UCSD-AML1 (cell line): Measurements from ENCODE around the gene NCOR1.
"Not testable (repeated sequence)": the region's sequence is repeated elsewhere in the genome, so short reads cannot be mapped to it uniquely, and the experiment has no call there.

Source experiments
- DNase-seq: peaks from one replicate; lab custom pipeline; 2025; ENCODE audit not compliant: unreplicated experiment; lab: John Stamatoyannopoulos, UW

NCOR1 gene

GRCh38 chr17:16215273-16215964 is at the start of gene NCOR1:
TSS of gene NCOR1 (minus strand) at chr17:16215534. CDS start at chr17:16194569, 20,965 bp downstream.
- peak; percentile 93 for DNase-seq

GRCh38 chr17:16262201-16262600 is 46.9 kb upstream of the NCOR1 start:
- no peak for DNase-seq

DNA sequence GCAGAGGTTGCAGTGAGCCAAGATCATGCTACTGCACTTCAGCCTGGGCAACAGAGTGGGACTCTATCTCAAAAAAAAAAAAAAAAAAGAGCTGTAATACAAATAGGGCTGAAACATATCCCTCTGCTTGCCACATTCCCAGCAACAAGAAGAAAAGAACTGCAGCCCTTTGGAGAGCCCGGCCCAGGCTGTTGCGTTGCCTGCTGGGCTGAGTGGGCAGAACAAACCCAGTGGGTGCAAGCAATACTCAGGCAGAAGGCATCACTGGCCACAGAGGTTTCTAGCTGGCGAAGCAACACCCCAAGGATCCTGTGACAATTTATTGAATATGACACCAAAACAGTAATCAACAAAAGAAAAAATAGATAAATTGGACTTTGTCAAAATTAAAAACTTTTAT is 45.7 kb upstream of the NCOR1 start:
- no peak for DNase-seq

DNA sequence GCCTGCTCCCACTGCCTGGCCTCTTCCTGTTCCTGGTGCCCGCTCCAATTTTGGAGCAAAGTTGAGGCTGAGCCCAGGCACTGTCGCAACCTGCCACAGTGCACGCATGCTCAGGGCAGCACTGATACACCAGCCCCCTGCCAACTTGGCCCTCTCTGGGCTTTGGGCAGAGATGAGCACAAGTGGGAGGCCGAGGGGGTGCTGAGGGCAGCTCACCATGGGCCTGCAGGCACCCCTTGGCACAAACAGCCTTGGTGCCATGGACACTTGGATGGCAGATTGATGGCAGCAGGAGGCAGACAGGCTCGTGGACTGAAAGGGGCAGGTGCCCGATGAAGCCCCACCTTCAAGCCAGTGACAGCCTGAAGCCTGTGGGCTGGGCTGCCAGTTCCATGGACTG is 44.6 kb upstream of the NCOR1 start:
- DNase-seq = no peak

- no peak for DNase-seq
Measured at GRCh38 chr17:16258901-16259300, 43.6 kb upstream of the NCOR1 start.

DNA sequence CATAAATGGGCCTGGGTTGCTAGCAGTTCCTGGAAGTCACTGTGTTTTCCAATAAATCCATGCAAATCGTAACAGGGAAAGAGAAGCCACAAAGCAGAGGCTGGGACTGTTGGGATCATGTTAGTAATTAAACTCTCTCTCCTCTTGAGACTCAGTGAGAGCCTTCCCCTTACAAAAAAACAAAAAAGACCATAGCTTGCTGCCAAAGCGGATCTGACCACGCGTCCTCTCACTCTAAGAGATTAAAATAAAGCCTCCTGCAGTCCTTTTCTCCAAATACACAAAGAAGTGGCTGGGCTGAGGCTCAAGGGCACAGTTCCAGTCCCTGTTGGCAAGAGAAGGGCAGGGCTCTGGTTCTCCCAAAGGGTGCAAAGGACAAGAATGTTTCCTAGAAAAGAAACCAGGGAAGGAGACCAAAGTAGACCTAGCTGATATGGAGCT is 40.2 kb upstream of the NCOR1 start:
- DNase-seq = no peak

DNA sequence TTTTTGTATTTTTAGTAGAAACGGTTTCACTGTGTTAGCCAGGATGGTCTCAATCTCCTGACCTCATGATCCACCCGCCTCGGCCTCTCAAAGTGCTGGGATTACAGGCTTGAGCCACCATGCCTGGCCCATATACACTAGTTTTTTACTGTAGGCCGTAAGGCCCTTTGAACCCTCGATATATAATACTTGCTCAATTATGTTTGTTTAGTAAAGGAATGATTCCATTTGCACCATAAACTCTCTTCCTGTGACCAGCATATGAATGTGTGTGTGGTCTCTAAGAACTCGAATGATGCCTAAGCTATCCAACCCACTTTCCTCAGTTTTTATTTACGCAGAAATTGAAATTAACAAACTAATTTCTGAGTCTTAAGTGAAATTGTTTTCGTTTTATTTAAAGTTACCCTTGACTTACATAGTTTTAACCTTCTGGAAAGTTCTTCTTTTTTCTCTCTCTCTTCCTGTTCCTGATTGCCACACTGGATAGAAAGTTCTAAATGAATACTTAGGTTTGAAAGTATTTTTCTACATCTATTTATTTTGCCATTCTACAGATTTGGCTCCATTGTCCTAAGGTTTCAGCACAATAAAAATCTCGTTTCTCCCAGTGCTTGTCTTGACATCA is 39.6 kb upstream of the NCOR1 start:
- no peak for DNase-seq

DNA sequence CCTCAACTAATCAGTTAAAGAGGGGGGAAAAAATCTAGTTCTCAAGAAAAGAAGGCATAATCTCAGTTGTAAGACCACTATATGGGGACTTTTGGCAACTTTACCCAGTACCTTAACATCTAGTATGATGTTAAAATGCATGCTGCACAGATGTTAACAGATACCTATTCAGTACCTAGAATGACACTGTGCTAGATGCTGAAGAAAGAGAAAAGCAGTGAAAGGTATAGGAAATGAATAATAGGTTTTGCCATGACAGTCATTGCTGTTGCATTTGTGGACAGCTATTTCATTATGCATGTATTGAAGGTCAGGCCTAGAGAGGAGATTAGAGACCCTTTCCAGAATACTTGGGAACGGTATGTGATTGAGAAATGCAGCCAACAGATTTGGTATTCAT is 36.2 kb upstream of the NCOR1 start:
- no peak for DNase-seq

- no peak for DNase-seq
Measured at GRCh38 chr17:16251043-16251442, 35.7 kb upstream of the NCOR1 start.

DNA sequence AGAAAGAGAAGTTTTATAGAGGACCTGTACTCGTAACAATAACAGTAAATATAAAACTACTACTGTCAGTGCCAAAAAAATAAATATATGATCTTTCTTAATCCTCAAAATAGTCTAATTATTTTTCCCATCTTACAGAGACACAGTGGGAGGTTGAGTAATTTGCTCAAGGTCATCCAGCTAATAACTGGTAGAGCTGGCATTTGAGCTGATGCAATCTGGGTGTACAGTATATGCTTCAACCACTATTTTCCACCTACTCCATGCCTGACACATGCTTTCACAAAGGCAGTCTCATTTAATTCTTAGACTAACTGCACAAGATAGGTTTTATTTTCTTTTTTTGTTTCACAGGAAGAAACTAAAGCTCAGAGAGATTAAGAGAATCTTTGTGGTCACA is 35.3 kb upstream of the NCOR1 start:
- no peak for DNase-seq

- no peak for DNase-seq
Measured at GRCh38 chr17:16247586-16247984, 32.3 kb upstream of the NCOR1 start.

DNA sequence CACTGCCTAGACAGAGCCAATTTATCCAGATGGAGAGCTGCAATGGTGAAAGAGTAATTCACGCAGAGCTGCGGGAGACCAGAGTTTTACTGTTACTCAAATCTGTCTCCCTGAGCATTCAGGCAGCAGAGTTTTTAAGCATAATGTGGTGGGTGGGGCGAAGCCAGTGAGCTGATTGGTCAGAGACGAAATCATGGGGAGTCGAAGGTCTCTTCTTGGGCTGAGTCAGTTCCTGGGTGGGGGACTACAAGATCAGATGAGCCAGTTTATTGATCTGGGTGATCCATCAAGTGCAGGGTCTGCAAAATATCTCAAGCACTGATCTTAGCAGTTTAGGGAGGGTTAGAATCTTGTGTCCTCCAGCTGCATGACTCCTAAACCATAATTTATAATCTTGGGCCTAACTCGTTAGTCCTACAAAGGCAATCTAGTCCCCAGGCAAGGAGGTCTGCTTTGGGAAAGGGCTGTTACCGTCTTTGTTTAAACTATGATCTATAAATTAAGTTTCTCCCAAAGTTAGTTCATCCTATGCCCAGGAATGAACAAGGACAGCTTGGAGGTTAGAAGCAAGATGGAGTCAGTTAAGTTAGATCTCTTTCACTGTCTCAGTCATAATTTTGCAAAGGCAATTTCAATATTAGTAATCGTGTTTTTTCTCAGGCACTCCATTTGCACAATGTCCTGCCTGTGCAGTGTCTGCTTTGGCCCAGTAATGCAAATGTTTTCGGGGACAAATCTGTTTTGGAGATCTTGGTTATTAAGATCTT is 28.6 kb upstream of the NCOR1 start:
- DNase-seq = no peak

- DNase-seq = no peak
Measured at GRCh38 chr17:16243385-16243784, 28.1 kb upstream of the NCOR1 start.

DNA sequence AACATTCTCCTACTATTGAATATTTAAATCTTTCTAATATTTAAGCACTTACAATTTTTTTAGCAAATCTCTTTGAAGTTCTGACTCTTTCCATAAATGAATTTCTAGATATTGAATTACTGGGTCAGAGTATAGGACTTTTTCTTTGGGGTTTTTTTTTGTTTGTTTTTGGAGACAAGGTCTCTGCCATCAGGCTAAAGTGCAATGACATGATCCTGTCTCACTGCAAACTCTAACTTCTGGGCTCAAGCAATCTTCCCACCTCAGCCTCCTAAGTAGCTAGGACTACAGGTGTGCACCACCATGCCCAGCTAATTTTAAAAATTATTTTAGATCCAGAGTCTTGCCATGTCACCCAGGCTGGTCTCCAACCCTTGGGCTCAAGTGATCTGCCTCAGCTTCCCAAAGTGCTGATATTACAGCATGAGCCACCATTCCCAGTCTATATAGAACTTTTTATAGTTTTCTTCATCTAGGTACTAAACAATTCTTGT is 26.6 kb upstream of the NCOR1 start:
- DNase-seq = no peak

GRCh38 chr17:16239931-16240330 is 24.6 kb upstream of the NCOR1 start:
- DNase-seq = no peak

DNA sequence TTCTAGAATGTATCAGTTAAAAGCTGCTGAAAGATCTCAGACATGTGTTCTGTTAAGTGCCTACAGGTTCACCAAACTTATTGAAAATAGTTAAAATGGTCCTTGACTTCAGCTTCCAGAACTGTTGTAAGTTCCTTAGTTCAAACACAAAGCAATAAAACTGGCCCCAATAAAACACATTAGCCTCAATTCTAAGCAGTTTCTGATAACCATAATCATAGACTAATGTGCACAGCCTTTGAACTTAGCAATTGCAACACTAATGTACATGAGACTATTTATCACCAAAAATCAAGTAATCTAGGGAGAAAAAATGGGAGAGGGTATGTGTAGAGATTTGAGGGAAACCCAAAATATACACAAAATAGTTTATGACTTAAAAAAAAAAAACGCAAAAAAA is 17.1 kb upstream of the NCOR1 start:
- no peak for DNase-seq

GRCh38 chr17:16229912-16230561 is 14.7 kb upstream of the NCOR1 start:
- not testable (repeated sequence) for DNase-seq

DNA sequence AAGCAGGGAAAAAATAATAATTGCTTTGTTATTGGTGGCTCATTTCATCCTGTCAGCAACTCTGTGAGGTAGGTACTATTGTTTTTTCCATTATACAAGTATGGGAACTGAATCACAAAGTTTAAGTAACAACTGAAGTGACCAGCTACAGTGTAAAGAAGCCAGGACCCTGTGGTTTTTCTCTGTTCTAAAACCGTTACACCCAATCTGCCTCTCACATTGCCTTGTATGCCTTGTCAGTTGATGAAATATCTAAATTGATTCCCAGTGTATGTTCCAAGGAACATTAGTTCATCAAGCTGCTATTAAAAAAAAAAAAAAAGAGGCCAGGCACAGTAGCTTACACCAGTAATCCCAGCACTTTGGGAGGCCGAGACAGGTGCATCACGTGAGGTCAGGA is 7.1 kb upstream of the NCOR1 start:
- DNase-seq = no peak

DNA sequence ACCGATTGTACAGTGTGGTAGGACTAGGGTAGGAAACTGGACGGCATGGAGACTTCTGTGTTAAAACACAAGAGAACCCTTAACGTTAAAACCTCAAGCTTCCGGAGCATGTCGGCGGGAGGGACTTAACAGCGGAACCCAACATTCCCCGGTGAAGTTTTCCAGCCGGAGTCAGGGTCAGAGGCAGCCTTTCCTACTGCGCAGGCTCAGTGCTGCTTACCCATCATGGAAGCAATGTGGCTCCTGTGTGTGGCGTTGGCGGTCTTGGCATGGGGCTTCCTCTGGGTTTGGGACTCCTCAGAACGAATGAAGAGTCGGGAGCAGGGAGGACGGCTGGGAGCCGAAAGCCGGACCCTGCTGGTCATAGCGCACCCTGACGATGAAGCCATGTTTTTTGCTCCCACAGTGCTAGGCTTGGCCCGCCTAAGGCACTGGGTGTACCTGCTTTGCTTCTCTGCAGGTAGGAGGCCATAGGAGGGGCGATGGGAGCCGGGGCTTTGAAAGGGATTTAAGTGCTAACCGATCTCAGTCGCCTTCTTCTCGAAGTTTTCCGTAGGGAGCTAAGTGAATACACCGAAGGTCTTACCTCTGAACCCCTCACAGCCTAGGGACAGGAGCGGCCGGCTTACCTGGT is 1.8 kb upstream of the NCOR1 start, which contains the start of gene PIGL:
Gene PIGL, plus strand, starts transcription at position 209 of the 634 bp plus-strand sequence. Its CDS starts 17 bp downstream, at position 226.
- peak; percentile 92 for DNase-seq

GRCh38 chr17:16216341-16217001 is 1.1 kb upstream of the NCOR1 start:
- DNase-seq = not testable (repeated sequence)
